C4-2B (cell line): ENCODE data around the gene LKAAEAR1.

Experiments
- ZFX ChIP-seq: fragments of 450-650 bp; IDR thresholded peaks from 2 replicates; pipeline ENCODE4 v1.6.1; 2017
- TF ChIP-seq, protein P1 (sequence below): fragments of 450-650 bp; conservative IDR thresholded peaks from 2 replicates; pipeline ENCODE4 v1.5.1; 2017; ENCODE audit warnings: mild to moderate bottlenecking

GRCh38 chr20:64079273-64080012 lies 4.8 kb downstream of the LKAAEAR1 start, which contains the start of gene RGS19:
- TF ChIP-seq, protein P1, sequence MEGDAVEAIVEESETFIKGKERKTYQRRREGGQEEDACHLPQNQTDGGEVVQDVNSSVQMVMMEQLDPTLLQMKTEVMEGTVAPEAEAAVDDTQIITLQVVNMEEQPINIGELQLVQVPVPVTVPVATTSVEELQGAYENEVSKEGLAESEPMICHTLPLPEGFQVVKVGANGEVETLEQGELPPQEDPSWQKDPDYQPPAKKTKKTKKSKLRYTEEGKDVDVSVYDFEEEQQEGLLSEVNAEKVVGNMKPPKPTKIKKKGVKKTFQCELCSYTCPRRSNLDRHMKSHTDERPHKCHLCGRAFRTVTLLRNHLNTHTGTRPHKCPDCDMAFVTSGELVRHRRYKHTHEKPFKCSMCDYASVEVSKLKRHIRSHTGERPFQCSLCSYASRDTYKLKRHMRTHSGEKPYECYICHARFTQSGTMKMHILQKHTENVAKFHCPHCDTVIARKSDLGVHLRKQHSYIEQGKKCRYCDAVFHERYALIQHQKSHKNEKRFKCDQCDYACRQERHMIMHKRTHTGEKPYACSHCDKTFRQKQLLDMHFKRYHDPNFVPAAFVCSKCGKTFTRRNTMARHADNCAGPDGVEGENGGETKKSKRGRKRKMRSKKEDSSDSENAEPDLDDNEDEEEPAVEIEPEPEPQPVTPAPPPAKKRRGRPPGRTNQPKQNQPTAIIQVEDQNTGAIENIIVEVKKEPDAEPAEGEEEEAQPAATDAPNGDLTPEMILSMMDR, result no peak
- no peak for TF ChIP-seq ZFX
